ENCODE measurements around the gene SPPL2C. TPM values are rescaled to one million over a fixed set of nuclear protein-coding genes. Genes with fewer than 3 reads are reported as not detected.

Gene SPPL2C
- total RNA-seq, 1 experiment from 2014 or later = not detected

- CTCF ChIA-PET = interaction anchor here (0.7 to 1.3 kb wide), 5 partner anchors 15 to 83 kb away, joined by 3 to 5 read pairs (median 4); partner anchors contain the start of genes CRHR1 and MAPT
- peaks cover 4% of the 10 kb centered on the region for H3K27me3 Mint-ChIP-seq (ENCODE audit: low read depth)
- POLR2A ChIA-PET = no interaction called here
- DNase-seq (ENCODE audit: low spot score) (no peak), ATAC-seq (no peak)
- TF ChIP-seq, protein P1, sequence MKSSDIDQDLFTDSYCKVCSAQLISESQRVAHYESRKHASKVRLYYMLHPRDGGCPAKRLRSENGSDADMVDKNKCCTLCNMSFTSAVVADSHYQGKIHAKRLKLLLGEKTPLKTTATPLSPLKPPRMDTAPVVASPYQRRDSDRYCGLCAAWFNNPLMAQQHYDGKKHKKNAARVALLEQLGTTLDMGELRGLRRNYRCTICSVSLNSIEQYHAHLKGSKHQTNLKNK (CRISPR knock-in tag; IDR thresholded peaks at IDR 0.05) = no peak
- TF ChIP-seq ZNF416 (CRISPR knock-in tag; IDR thresholded peaks at IDR 0.05) (no peak), NR2C2 (CRISPR knock-in tag; IDR thresholded peaks at IDR 0.05) (no peak), ARID4B (CRISPR knock-in tag; IDR thresholded peaks at IDR 0.05; ENCODE audit: borderline replicate concordance) (no peak), ZNF317 (CRISPR knock-in tag; IDR thresholded peaks at IDR 0.05; ENCODE audit: borderline replicate concordance, low read depth) (no peak), AFF4 (CRISPR knock-in tag; IDR thresholded peaks at IDR 0.05; ENCODE audit: borderline replicate concordance) (no peak), E2F4 (CRISPR knock-in tag; IDR thresholded peaks at IDR 0.05; ENCODE audit: borderline replicate concordance, low read depth) (no peak), MXD4 (CRISPR knock-in tag; IDR thresholded peaks at IDR 0.05; ENCODE audit: borderline replicate concordance) (no peak), OVOL2 (CRISPR knock-in tag; IDR thresholded peaks at IDR 0.05; ENCODE audit: borderline replicate concordance) (no peak), ZNF263 (CRISPR knock-in tag; IDR thresholded peaks at IDR 0.05; ENCODE audit: low read depth) (no peak), ZNF138 (CRISPR knock-in tag; conservative IDR thresholded peaks at IDR 0.05) (no peak), FOXJ3 (CRISPR knock-in tag; IDR thresholded peaks at IDR 0.05; ENCODE audit: borderline replicate concordance) (no peak)
- TF ChIP-seq, protein P2, sequence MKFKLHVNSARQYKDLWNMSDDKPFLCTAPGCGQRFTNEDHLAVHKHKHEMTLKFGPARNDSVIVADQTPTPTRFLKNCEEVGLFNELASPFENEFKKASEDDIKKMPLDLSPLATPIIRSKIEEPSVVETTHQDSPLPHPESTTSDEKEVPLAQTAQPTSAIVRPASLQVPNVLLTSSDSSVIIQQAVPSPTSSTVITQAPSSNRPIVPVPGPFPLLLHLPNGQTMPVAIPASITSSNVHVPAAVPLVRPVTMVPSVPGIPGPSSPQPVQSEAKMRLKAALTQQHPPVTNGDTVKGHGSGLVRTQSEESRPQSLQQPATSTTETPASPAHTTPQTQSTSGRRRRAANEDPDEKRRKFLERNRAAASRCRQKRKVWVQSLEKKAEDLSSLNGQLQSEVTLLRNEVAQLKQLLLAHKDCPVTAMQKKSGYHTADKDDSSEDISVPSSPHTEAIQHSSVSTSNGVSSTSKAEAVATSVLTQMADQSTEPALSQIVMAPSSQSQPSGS (CRISPR knock-in tag; IDR thresholded peaks at IDR 0.05; ENCODE audit: borderline replicate concordance, low read depth) = no peak
- peaks cover 19% of the 10 kb centered on the region for H3K9me3 Mint-ChIP-seq
- no peaks in the 10 kb centered on the region for H3K36me3 Mint-ChIP-seq
- peaks cover 30% of the 10 kb centered on the region for H3K4me1 Mint-ChIP-seq
- H3K4me3 Mint-ChIP-seq = no peak overlapping the region
- no peak overlapping the region for H3K27ac Mint-ChIP-seq
Measured at GRCh38 chr17:45867171-45867570, 22.5 kb downstream of the SPPL2C start.

DNA sequence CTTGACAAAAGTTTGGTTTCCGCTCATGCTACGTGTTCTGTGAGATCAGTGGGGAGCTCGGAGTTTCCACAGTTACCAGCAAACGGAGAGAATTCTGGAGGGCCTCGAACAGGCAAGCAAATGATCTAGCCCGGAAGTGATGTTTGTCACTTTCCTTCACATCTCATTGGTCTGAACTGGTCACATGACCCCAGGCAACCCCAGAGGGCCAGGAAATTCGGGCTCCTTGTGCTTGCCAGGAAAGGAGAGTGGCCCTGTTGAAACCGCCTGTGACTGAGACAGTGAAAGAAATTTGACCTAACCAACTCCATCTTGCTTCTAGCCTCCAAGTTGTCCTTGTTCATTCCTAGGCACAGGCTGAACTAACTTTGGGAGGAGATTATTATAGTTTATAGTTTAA lies 23.0 kb downstream of the SPPL2C start:
- Mint-ChIP-seq H3K4me3 (no peak overlapping the region), H3K9me3 (peaks cover 14% of the 10 kb centered on the region), H3K36me3 (no peaks in the 10 kb centered on the region), H3K27me3 (ENCODE audit: low read depth) (peaks cover 4% of the 10 kb centered on the region), H3K27ac (no peak overlapping the region), H3K4me1 (peaks cover 30% of the 10 kb centered on the region)
- peak; percentile 61 for ATAC-seq
- ChIA-PET POLR2A (no interaction called here), CTCF (interaction anchor here (0.7 to 1.3 kb wide), 5 partner anchors 15 to 84 kb away, joined by 3 to 5 read pairs (median 4); partner anchors contain the start of genes CRHR1 and MAPT)
- DNase-seq (ENCODE audit: low spot score) = no peak
- TF ChIP-seq, protein P3, sequence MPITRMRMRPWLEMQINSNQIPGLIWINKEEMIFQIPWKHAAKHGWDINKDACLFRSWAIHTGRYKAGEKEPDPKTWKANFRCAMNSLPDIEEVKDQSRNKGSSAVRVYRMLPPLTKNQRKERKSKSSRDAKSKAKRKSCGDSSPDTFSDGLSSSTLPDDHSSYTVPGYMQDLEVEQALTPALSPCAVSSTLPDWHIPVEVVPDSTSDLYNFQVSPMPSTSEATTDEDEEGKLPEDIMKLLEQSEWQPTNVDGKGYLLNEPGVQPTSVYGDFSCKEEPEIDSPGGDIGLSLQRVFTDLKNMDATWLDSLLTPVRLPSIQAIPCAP (CRISPR knock-in tag; IDR thresholded peaks at IDR 0.05) = no peak
- TF ChIP-seq NFATC4 (CRISPR knock-in tag; IDR thresholded peaks at IDR 0.05) (no peak), NFYB (CRISPR knock-in tag; conservative IDR thresholded peaks at IDR 0.05; ENCODE audit: low read depth) (peak; percentile 41; the same call in 1 of the 2 replicates), ATF1 (CRISPR knock-in tag; IDR thresholded peaks at IDR 0.05) (no peak), USF1 (CRISPR knock-in tag; IDR thresholded peaks at IDR 0.05) (peak; percentile 75)
- TF ChIP-seq, protein P4, sequence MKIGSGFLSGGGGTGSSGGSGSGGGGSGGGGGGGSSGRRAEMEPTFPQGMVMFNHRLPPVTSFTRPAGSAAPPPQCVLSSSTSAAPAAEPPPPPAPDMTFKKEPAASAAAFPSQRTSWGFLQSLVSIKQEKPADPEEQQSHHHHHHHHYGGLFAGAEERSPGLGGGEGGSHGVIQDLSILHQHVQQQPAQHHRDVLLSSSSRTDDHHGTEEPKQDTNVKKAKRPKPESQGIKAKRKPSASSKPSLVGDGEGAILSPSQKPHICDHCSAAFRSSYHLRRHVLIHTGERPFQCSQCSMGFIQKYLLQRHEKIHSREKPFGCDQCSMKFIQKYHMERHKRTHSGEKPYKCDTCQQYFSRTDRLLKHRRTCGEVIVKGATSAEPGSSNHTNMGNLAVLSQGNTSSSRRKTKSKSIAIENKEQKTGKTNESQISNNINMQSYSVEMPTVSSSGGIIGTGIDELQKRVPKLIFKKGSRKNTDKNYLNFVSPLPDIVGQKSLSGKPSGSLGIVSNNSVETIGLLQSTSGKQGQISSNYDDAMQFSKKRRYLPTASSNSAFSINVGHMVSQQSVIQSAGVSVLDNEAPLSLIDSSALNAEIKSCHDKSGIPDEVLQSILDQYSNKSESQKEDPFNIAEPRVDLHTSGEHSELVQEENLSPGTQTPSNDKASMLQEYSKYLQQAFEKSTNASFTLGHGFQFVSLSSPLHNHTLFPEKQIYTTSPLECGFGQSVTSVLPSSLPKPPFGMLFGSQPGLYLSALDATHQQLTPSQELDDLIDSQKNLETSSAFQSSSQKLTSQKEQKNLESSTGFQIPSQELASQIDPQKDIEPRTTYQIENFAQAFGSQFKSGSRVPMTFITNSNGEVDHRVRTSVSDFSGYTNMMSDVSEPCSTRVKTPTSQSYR (CRISPR knock-in tag; IDR thresholded peaks at IDR 0.05) = no peak
